Measurements from ENCODE around the gene PCMTD2.

The PCMTD2 gene

DNA sequence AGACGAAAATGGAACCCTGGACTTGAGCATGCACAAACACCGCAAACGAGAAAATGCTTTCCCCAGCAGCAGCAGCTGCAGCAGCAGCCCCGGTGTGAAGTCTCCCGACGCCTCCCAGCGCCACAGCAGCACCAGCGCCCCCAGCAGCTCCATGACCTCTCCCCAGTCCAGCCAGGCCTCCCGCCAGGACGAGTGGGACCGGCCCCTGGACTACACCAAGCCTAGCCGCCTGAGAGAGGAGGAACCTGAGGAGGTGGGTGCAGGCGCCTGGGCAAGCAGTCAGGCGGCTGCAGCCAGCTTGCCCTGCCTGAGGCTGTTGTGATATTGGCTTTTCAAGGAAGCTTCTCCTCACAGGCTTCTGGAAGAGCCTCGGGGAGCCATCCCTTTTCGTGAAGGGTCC lies 35.8 kb upstream of the PCMTD2 start:
- no peak for DNase-seq (ENCODE audit: low read depth in 1 of 2, low spot score in 1 of 2)
- TF ChIP-seq, protein P1, sequence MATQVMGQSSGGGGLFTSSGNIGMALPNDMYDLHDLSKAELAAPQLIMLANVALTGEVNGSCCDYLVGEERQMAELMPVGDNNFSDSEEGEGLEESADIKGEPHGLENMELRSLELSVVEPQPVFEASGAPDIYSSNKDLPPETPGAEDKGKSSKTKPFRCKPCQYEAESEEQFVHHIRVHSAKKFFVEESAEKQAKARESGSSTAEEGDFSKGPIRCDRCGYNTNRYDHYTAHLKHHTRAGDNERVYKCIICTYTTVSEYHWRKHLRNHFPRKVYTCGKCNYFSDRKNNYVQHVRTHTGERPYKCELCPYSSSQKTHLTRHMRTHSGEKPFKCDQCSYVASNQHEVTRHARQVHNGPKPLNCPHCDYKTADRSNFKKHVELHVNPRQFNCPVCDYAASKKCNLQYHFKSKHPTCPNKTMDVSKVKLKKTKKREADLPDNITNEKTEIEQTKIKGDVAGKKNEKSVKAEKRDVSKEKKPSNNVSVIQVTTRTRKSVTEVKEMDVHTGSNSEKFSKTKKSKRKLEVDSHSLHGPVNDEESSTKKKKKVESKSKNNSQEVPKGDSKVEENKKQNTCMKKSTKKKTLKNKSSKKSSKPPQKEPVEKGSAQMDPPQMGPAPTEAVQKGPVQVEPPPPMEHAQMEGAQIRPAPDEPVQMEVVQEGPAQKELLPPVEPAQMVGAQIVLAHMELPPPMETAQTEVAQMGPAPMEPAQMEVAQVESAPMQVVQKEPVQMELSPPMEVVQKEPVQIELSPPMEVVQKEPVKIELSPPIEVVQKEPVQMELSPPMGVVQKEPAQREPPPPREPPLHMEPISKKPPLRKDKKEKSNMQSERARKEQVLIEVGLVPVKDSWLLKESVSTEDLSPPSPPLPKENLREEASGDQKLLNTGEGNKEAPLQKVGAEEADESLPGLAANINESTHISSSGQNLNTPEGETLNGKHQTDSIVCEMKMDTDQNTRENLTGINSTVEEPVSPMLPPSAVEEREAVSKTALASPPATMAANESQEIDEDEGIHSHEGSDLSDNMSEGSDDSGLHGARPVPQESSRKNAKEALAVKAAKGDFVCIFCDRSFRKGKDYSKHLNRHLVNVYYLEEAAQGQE (IDR thresholded peaks at IDR 0.05; ENCODE audit: insufficient replicate concordance, low read depth), result no peak
- TF ChIP-seq SPI1 (IDR thresholded peaks at IDR 0.05; ENCODE audit: borderline replicate concordance, low read depth) (no peak), POLR2AphosphoS5 (IDR thresholded peaks at IDR 0.05; ENCODE audit: low read depth) (no peak), GABPA (IDR thresholded peaks at IDR 0.05; ENCODE audit: low read depth) (no peak)
- TF ChIP-seq, protein P2, sequence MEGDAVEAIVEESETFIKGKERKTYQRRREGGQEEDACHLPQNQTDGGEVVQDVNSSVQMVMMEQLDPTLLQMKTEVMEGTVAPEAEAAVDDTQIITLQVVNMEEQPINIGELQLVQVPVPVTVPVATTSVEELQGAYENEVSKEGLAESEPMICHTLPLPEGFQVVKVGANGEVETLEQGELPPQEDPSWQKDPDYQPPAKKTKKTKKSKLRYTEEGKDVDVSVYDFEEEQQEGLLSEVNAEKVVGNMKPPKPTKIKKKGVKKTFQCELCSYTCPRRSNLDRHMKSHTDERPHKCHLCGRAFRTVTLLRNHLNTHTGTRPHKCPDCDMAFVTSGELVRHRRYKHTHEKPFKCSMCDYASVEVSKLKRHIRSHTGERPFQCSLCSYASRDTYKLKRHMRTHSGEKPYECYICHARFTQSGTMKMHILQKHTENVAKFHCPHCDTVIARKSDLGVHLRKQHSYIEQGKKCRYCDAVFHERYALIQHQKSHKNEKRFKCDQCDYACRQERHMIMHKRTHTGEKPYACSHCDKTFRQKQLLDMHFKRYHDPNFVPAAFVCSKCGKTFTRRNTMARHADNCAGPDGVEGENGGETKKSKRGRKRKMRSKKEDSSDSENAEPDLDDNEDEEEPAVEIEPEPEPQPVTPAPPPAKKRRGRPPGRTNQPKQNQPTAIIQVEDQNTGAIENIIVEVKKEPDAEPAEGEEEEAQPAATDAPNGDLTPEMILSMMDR (IDR thresholded peaks at IDR 0.05; ENCODE audit: insufficient read depth, low read length), result no peak
- H3K27ac ChIP-seq (replicated peaks), result no peak overlapping the region
- peaks cover 3% of the 10 kb centered on the region for H3K27me3 ChIP-seq (ENCODE audit: insufficient read depth, poor library complexity, severe bottlenecking)
- no peak overlapping the region for H3K4me3 ChIP-seq (replicated peaks; ENCODE audit: insufficient read depth, low read length)

DNA sequence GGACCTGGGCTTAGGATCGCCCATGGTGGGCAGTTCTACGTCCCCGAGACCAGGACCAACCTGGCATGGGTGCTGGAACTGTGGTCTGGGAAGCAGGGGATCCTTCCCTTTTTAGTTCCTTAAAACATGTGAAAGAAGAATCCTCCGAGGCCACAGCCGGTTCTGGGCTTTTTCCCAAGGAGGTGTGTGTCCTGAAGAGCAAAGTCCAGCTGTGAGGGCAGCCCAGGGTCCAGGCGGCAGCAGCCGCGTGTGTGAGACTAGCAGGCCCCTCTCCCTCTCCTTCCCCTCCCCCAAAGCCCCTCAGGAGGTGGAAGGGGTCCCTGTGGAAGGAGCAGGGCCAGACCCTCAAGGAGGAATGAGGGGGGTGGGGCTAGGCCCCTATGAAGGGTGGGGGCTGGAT lies 35.1 kb upstream of the PCMTD2 start:
- Histone ChIP-seq H3K27me3 (ENCODE audit: insufficient read depth, poor library complexity, severe bottlenecking) (peaks cover 3% of the 10 kb centered on the region), H3K4me3 (replicated peaks; ENCODE audit: insufficient read depth, low read length) (no peak overlapping the region), H3K27ac (replicated peaks) (no peak overlapping the region)
- no peak for DNase-seq (ENCODE audit: low read depth in 1 of 2, low spot score in 1 of 2)
- no peak for TF ChIP-seq POLR2AphosphoS5 (IDR thresholded peaks at IDR 0.05; ENCODE audit: low read depth)
- no peak for TF ChIP-seq SPI1 (IDR thresholded peaks at IDR 0.05; ENCODE audit: borderline replicate concordance, low read depth)
- TF ChIP-seq, protein P1 (IDR thresholded peaks at IDR 0.05; ENCODE audit: insufficient replicate concordance, low read depth), result no peak
- TF ChIP-seq, protein P2 (IDR thresholded peaks at IDR 0.05; ENCODE audit: insufficient read depth, low read length), result no peak
- TF ChIP-seq GABPA (IDR thresholded peaks at IDR 0.05; ENCODE audit: low read depth), result no peak

DNA sequence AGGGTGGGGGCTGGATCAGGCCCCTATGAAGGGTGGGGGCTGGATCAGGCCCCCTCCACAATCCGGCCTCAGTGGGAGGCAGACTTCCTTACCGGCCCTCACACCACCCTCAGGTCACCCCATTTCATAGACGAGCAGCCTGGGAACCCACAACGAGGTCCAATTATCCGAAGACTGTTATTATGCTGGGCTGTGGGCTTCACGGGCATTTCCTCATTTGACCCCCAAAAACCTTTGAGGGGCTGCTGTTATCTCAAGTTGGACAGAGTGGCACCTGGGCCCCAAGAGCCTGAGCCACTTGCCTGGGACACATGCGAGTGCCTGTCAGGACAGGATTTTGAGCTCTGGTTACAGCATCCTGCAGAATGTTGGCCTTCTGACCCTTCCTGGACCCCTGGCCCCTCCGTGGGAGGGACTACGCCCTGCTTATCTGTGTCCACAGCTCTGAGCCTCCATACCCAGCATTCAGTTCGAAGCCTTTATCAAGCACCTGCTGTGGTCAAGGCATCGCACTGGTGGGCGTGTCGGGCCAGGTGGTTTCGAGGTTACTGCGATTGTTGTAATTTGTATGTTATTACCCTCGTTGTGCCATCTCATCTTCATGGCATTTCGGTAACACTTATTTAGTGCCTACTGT lies 34.5 kb upstream of the PCMTD2 start:
- H3K27ac ChIP-seq (replicated peaks), result no peak overlapping the region
- H3K4me3 ChIP-seq (replicated peaks; ENCODE audit: insufficient read depth, low read length), result no peak overlapping the region
- TF ChIP-seq, protein P1 (IDR thresholded peaks at IDR 0.05; ENCODE audit: insufficient replicate concordance, low read depth), result no peak
- no peak for TF ChIP-seq SPI1 (IDR thresholded peaks at IDR 0.05; ENCODE audit: borderline replicate concordance, low read depth)
- no peak for TF ChIP-seq GABPA (IDR thresholded peaks at IDR 0.05; ENCODE audit: low read depth)
- TF ChIP-seq, protein P2 (IDR thresholded peaks at IDR 0.05; ENCODE audit: insufficient read depth, low read length), result no peak
- TF ChIP-seq POLR2AphosphoS5 (IDR thresholded peaks at IDR 0.05; ENCODE audit: low read depth), result no peak
- DNase-seq (ENCODE audit: low read depth in 1 of 2, low spot score in 1 of 2), result no peak
- H3K27me3 ChIP-seq (ENCODE audit: insufficient read depth, poor library complexity, severe bottlenecking), result peaks cover 3% of the 10 kb centered on the region
